ENCODE measurements around the gene FUS. TPM values are rescaled to one million over a fixed set of nuclear protein-coding genes. Genes with fewer than 3 reads are reported as not detected.
"Not testable (repeated sequence)": the region's sequence is repeated elsewhere in the genome, so short reads cannot be mapped to it uniquely, and the experiment has no call there.

The FUS gene
- polyA plus RNA-seq, 1 donor: 928 TPM

DNA sequence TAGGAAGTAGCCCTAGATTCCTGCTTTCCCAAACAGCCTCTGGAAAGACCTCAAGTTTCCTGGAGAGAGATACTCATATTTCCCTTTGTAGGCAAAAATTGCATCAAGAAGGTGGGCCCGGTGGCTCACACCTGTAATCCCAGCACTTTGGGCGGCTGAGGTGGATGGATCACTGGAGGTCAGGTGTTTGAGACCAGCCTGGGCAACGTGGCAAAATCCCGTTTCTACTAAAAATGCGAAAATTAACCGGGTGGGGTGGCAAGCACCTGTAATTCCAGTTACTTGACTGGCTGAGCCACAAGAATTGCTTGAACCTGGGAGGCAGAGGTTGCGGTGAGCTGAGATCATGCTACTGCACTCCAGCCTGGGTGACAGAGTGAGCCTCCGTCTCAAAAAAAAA, 20.2 kb downstream of the FUS start:
- not testable (repeated sequence) for DNase-seq

DNA sequence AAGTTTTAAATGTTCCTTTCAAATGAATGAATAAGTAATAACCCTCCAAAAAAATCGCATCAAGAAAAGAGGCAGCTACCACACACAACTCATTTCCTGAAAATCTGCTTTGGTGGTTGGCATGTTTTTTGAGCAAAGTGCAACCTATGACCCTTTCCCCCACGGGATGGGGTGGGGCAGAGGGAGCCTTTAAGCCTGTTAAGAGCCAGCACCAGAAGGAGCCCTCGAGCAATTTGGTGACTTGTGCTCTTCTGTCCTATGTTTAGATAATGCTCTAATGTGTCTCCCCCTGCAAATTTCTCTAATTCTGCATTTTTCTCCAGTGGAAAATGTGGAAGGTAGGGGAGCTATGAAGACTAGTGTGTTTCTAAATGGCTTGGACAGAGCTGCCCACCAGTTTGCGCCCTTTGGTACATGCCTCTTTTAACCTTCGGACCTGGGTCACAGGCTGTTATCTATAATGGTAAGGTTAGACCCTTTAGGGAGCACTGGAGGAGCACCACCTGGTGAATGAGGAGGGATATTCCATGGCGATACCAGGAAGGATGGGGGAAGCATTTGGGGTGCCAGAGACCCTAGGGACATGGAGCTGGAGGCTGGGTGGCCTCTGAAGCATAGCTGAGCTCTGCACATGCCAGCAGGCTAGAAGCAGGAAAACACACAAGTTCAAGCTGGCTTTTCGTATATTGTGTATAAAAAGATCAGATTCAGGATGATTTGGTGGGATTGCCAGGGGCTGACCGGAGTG, 21.1 kb downstream of the FUS start:
- DNase-seq: no peak

DNA sequence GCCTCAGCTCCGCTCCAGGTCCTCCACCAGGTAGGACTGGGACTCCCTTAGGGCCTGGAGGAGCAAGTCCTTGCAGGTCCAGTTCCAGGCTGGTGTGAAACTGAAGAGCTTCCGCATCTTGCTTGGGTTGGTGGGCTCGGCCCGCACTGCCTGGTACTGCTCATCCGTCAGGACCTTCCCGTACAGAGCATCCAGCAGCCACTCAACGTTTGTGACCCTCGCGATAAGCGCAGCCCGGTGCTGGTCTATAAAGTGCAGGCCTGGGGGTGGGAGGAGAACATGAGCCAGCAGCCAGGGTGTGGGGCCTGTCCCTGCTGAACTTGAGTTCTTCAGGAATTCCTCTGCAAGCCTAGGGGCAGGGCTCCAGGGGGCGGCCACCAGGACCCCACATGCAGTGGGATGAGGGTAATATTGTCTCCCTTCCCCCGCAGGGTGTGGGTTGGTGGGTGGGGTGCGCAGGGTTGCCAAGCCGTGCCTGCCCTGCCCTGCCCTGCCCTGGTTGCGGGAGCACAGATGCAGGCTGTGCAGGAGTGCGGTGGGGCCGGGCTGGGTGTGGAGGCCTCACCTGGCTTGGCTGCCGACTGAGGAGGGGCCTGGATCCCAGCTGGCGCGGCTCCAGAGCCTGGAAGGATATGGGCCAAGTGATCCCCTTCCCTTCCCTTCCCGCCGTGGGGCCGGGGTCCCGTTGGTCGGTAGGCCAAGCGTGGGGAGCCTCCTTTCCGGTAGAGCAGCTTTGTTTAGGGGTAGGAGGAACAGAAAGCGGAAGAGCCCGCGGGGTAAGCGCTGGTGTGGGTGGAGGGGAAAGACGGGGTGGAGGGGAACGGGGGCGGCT, 21.9 kb downstream of the FUS start:
- DNase-seq: no peak

DNA sequence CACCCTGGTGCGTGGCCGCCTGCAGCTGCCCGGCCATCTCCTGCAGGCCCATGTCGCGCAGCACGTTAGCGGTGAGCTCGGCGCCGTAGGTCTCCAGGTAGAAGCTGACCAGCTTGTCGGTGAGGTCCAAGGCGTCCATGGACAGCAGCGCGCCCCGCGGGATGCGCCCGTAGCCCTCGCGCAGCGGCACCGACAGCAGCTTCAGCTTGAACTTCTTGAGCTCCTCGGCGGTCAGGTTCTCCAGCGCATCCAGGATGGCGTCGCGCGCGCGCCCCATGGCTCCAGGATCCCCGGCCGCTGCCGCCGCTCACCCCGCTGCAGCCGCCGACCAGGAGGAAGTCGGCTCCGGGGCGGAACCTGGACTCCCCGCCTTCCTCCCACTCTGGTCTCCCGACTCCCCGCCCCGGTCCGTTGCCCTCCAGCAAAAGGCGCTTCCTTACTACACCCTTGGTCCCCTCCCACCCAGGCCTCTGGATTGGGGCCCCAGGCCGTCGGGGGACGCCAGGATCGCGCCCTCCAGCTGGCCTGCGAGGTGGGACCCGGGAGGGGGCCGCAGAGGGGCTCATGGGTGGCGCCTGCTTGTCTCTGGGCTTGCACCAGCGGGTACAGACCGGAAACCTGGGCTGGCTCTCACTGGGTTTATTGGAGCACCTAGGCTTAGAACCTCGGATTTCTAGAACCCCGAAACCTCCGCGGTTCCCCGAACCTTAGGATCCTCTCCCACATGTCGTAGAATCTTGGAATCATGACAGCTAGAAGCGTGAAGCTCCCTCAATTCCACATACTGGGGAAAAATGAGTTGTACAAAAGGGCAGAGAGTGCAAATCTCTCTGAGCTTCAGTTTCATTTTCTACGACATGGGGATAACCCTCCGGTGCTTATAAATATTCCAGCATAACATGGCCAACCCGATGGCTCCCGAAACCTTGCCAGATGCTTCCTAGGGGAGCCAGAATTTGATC, 22.8 kb downstream of the FUS start, which contains the start of gene PYCARD:
Gene PYCARD, minus strand, starts transcription at position 347 of the 962 bp plus-strand sequence. Its CDS starts 70 bp downstream, at position 277.
- DNase-seq: no peak

DNA sequence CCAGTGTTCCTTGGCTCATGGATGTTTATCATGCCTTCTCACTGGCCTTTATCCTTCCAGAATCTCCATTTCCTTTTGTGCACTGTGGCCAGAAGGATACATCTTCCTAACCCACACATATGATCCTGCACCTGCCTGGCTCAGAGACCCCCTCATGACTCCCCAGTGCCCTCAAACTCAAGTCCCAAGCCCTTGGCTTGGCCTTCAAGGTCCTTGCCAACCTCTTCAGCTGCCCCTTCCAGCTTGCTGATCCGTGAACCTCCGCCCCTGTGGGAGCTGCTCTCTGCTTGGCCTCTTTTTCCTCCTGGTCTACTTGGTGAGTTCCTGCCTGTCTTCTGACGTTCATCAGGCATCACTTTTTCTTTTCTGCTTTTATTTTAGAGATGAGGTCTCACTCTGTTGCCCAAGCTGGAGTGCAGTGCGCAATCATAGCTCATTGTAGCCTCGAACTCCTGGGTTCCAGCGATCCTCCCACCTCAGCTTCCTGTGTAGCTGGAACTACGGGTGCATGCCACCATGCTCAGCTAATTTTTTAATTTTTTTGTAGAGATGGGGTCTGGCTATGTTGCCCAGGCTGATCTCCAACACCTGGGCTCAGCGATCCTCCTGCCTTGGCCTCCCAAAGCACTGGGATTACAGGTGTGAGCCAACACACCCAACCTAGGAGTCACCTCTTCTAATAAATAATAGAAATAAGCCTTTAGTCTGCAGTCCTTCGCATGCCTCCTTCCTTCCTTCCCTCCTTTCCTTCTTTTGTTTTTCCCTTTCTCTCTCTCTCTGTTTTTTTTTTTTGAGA, 25.1 kb downstream of the FUS start:
- no peak for DNase-seq

DNA sequence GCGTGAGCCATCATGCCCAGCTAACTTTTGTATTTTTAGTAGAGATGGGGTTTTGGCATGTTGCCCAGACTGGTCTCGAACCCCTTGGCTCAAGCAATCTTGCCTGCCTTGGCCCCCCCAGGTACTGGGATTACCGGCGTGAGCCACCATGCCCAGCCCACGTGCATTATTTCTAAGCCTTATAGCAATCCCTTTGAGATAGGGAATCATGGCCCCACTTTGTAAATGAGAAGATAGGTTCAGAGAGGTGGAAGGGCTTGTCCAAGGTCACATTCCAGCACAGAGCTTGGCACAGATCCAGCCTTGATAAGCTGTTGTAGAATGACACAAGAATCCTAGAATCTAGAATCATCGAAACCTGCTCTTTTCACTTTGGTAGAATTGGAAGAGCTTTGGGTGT, 26.8 kb downstream of the FUS start:
- no peak for DNase-seq

DNA sequence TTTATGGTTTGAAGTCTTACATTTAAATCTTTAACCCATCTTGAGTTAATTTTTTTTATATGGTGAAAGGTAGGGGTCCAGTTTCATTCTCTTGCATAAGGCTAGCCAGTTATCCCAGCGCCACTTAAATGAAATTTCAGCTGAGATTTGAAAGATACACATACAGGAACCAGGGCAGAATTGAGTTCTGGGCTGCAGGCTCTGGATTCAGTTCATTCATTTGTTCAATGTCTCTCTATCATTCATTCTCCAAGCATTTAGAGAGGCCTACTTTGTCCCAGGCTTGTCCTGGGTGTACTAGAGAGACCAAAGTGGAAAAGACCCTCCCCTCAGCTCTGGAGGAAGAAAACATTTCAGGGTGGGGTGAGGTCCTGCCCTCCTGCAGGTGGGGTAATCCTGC, 33.4 kb downstream of the FUS start:
- no peak for DNase-seq

DNA sequence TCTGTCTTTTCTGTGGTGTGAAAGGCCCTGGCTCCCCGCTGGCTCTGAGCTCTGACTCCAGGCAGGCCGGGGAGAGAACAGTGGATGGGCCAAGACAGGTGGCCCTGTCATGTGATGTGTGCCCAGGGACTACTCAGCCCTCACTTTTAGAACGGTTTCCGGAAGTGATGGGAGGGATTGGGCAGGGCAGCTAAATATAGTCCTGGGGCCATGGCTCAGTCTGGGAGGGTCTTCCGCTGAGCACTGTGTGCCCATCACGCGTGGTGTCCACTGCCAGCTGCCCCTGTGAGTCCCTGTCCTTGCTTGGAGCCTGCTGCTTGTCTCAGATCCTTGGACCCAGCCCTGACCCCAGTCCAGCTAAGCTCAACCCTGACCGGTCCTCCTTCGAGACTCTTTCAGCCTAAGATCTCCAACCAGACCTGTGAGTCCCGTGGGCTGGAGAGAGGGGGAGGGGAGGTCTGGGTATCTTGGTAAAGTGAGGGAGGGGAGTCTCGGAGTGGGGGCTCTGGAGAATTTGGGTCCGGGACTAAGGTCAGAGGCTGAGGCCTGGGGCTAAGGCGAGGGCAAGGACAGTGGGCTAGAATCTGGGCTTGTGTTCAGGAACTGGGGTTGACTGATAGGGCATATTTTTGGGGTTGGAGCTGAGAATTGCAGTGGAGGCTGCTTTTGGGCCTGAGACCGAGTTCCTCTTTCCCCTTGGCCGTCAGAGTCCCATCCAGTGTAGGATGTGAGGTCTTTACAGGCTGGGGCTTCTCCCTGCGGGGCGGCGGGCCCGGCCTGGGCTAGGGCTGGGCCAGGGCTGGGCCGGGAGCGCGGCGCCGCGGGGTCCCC, 34.2 kb downstream of the FUS start, which contains the start of gene TRIM72:
Gene TRIM72, plus strand, starts transcription at position 243 of the 831 bp plus-strand sequence. CDS start 620 bp downstream, outside the sequence.
- no peak for DNase-seq

DNA sequence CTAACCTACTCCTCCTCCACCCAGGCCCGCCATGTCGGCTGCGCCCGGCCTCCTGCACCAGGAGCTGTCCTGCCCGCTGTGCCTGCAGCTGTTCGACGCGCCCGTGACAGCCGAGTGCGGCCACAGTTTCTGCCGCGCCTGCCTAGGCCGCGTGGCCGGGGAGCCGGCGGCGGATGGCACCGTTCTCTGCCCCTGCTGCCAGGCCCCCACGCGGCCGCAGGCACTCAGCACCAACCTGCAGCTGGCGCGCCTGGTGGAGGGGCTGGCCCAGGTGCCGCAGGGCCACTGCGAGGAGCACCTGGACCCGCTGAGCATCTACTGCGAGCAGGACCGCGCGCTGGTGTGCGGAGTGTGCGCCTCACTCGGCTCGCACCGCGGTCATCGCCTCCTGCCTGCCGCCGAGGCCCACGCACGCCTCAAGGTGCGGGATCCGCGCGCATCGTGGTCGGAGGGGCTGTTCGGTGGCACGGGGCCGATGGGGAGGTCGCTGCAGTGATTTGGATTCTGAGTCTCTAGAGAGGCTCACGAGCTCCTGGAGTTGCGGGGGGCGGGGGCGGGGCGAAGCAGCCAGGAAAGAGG, 34.9 kb downstream of the FUS start:
- DNase-seq: no peak

DNA sequence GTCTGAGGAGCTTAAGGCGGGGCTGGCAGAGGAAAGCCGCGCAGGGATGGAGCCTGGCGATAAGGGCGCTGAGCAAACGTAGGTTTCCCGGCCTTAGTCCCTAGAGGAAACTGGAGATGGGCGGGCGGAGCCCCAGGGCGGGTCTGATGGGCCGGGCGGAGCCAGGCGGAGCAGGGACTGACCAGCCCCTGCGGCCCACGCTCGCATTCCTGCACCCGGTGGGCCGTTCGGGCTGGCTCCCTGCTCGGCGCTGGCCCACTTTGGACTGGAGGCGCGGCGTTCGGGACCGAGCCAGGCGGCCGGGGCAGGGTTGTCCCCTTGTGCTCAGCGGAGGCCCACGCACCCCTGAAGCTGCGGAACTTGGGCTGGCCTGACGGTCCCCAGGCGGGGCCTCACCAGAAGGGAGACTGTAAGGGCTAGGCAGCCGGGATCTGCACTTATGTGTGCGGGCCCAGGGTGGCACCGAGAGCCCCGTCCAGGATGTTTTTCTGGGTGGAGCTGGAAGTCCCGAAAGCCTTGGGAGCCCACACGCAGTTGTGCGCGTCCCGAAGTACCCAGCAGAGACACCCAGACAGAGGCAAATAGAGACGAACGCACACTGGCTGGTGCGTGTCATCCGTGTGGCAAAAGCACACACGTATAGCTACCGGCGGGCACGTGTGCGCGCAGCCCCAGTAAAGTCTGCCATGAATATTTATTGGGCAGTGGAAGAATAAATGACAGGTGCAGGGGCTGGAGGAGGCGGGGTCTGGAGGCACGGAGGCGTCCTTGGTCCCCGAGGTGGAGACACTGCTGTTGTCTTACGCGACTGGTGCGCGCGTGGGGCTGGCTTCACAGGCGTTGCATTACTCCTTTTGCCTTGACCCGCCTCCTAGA, 35.6 kb downstream of the FUS start:
- no peak for DNase-seq

DNA sequence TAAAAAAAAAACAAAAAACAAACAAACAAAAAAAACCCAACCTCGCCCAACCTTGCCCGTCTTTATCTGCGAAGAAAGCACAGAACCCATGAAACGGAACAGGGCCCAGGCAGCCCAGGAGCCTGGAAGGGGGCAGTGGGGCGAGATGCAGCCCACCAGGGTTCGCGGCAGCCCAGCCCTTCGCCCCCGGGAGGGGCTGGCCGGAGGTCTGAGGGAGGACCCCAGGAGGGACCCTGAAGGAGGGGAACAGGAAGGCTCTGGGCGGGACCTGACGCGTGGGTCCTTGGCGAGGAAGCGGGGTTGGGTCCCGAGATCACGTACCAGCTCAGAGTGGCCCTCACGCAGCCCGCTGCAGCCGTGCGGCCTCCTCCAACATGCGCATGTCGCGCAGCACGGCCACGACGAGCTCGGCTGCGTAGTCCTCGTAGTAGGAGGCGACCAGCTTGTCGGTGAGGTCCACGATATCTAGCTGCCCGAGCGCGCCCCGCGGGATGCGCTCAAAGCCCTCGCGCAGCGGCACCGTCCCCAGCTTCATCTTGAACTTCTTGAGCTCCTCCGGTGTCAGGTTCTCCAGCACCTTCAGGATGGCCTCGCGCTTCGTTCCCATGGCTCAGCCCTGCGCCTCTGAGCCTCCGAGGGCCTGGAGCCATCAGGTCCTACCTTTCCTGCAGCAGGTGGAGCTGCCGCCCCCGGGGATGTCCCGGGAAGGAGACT, 36.6 kb downstream of the FUS start, which contains the start of gene PYDC1:
Gene PYDC1, minus strand, starts transcription at position 714 of the 714 bp plus-strand sequence. Its CDS starts 107 bp downstream, at position 607.
- no peak for DNase-seq

DNA sequence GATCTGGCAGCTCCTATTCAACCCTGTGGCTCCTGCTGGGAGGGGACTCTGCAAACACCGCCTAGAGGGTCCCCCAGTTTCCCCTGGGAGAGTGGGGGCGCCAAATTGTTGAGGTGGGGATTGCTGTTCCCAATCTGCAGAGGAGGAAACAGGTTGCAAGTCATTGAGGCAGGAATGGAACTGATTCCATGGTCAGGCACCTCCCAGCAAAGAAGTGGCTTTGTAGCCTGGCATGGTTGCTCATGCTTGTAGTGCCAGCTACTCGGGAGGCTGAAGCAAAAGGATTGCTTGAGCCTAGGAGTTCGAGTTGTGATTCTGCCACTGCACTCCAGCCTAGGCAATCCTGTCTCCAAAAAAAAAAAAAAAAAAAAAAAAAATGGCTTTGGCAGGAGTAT, 37.2 kb downstream of the FUS start:
- no peak for DNase-seq

DNA sequence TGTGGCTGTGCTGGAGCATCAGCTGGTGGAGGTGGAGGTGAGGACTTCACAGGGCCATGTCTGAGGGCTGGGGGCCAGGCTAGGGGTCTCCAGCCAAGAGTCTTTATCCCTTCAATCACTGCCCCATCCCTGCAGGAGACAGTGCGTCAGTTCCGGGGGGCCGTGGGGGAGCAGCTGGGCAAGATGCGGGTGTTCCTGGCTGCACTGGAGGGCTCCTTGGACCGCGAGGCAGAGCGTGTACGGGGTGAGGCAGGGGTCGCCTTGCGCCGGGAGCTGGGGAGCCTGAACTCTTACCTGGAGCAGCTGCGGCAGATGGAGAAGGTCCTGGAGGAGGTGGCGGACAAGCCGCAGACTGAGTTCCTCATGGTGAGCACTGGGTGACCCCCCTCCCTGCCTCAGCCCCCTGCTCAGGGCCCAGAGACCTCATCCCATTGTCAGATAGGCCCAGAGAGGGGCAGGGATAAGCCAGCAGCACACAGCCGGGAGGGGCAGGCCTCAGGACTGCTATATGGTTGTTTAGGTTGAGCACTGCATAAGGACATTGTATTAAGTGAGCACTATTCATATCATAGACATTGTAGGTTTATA, 39.3 kb downstream of the FUS start:
- no peak for DNase-seq

DNA sequence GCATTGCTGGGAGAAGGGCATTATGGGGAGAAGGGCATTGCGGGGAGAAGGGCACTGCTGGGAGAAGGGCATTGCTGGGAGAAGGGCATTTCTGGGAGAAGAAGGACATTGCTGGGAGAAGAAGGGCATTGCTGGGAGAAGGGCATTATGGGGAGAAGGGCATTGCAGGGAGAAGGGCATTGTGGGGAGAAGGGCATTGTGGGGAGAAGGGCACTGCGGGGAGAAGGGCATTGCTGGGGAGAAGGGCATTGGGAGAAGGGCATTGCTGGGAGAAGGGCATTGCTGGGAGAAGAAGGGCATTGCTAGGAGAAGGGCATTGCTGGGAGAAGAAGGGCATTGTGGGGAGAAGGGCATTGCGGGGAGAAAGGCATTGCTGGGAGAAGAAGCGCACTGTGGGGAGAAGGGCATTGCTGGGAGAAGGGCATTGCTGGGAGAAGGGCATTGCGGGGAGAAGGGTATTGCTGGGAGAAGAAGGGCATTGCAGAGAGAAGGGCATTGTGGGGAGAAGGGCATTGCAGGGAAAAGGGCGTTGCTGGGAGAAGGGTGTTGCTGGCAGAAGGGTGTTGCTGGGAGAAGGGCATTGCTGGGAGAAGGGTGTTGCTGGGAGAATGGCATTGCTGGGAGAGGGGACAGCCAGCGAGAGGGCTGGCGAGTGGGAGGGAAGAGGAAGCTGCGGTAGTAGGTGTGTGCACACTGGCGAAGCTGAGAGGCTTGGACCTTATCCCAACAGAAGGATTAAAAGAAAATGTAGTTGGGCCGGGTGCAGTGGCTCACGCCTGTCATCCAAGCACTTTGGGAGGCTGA, 41.6 kb downstream of the FUS start:
- DNase-seq: no peak

DNA sequence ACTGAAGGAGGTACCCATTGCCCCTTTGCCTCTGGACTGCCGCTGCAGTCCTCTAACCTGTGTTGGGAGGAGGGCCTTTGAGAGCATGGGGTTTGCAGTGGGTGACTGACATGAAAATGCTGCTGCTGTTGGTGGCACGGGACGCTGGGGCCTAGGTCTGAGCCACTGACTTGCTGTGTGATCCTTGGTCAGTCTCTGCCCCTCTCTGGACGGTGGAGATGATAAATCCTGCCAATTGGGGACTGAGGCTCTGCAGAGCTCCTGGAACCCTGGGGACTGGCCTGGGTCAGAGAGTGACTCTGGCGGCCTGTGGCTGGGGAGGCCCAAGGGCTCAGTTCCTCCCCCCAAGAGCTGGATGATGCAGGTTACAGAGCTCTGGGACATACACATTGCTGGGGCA, 43.1 kb downstream of the FUS start:
- no peak for DNase-seq

DNA sequence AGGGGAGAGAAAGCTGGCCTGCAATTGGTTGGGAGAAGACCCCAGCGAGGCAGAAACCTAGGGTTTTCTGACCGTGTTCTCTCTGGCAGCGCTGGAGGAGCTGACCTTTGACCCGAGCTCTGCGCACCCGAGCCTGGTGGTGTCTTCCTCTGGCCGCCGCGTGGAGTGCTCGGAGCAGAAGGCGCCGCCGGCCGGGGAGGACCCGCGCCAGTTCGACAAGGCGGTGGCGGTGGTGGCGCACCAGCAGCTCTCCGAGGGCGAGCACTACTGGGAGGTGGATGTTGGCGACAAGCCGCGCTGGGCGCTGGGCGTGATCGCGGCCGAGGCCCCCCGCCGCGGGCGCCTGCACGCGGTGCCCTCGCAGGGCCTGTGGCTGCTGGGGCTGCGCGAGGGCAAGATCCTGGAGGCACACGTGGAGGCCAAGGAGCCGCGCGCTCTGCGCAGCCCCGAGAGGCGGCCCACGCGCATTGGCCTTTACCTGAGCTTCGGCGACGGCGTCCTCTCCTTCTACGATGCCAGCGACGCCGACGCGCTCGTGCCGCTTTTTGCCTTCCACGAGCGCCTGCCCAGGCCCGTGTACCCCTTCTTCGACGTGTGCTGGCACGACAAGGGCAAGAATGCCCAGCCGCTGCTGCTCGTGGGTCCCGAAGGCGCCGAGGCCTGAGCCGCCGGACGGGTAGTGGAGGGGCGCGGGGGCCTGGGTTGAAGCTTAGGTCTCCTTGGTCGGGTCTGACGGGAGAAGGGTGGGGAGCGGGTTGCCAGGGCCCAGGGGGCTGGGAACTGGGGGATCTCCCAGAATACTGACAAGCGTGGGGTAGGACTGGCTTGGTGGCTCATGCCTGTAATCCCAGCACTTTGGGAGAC, 44.4 kb downstream of the FUS start:
- DNase-seq: no peak
